HG03025 (cell line): Measurements from ENCODE around the gene KATNIP.
A peak's percentile ranks its signal among the peaks of the same experiment; 100 is the strongest.
"Not testable (repeated sequence)": the region's sequence is repeated elsewhere in the genome, so short reads cannot be mapped to it uniquely, and the experiment has no call there.

Source experiments
- ATAC-seq: cut with Tn5 transposase; IDR thresholded peaks from one replicate; pipeline ENCODE4 v1.9.1; 2021; ENCODE audit warnings: mild to moderate bottlenecking, moderate library complexity; ENCODE audit not compliant: unreplicated experiment, low FRiP score

Gene KATNIP

GRCh38 chr16:27531826-27532800 is 17.8 kb upstream of the KATNIP start:
- ATAC-seq, result no peak

DNA sequence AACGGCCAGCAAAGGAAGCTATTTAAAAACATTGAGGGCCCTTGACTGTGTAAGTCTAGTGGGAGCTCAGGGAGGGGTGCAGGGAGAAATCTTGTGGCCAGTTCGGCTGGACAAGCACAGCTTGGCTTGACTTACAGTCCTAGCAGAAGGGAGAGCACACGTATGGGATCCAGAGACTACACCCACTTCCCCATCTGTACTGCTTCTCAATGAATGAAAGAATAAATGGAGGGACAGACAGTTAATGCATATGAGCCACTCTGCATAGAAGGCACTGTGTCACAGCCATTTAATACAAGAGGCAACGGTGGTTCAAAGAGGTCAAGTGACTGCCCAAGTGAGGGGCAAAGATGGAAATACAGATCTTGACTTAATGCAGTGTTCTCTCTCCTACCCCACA is 15.7 kb upstream of the KATNIP start:
- ATAC-seq, result no peak

GRCh38 chr16:27538528-27538927 is 11.4 kb upstream of the KATNIP start:
- ATAC-seq, result no peak

DNA sequence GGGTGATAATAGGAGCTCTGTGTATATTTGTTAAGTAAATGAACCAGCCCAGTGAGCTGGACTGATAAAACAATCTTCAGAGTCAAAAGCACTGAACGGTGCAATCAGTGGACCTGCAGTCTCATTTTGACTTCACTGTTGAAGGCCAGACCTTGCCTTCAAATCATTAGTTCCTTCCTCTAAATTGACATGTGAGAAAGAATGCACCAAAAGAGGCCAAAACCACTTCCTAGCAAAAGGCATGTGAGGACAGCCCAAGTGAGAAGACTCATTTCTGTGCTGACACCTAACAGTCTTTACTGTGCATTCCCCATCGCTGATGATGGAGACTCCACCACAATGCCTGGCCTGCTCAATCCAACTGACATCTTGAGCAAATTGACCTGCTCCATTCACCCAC is 10.8 kb upstream of the KATNIP start:
- no peak for ATAC-seq

- no peak for ATAC-seq
Observed at GRCh38 chr16:27539636-27540035, 10.3 kb upstream of the KATNIP start.

GRCh38 chr16:27543801-27544200 is 6.1 kb upstream of the KATNIP start:
- no peak for ATAC-seq

DNA sequence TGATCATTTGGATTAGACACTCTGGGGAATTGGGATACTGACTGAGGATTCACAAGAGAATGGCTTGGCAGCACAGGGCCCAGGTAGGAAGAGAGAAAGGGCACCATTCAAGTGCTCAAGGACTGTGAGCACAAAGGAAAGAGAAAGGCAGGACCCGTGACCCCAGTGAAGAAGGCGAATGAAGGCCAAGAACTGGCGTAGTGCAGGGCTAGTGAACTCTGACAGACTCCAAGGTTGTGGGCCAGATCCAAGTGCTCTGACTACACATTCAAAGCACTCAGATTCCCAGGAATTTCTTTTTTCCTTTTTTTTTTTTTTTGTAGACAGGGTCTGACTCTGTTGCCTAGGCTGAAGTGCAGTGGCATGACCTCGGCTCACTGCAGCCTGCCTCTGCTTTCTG is 5.3 kb upstream of the KATNIP start:
- ATAC-seq, result no peak

DNA sequence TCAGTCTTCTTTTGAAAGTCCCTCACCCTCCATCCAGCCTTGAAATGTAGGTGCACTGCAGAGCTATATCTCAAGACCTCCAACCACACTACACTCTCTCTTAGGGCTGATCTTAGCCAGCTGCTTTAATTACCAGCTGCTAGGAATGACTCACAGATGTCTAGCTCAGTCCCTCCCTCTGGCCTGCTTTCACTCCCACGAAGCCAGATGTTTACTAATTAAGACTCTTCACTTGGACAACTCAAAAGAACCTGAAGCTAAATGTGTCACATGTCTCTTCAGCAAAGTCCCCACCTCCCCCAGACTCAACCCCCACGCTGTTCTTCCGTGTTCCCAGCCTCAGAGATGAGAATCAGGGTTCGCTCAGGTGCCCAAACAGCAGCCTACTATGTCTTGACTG is 2.8 kb upstream of the KATNIP start:
- no peak for ATAC-seq

GRCh38 chr16:27547851-27548250 is 2.1 kb upstream of the KATNIP start:
- no peak for ATAC-seq

DNA sequence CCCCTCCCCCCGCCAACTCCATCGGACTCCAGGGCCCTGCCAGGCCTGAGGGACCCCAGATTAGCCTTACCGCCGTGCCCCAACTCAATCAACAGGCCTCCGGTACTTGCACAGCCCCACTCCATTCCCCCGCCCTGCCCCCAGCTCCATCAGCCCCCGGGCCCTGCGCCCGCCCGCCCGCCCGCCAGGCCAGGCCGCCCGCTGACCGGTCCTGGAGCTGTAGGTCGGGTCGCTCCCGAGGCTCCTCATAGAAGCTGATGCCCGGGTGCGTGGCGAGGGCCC is 539 bp upstream of the KATNIP start:
- ATAC-seq, result peak; percentile 5

GRCh38 chr16:27550582-27550920 is 607 bp downstream of the KATNIP start:
- ATAC-seq, result no peak

DNA sequence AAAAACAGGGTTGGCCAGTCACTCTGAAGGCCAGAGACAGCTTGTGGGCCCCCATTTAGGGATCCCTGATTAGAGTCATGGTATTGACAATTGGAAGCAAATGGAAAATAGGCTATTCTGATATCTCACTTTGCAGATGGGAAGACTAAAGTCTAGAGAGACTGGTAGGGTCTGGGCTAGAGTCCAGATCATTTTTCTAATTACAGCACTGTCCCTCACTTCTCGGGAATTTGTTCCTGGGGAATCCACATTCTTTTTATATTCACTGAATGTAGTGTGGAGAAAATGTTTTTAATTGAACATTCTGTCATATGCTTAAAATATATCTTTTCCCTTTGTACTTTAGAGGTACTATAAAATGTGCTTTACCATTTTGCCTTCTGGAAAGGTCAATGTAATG is 1.1 kb downstream of the KATNIP start:
- no peak for ATAC-seq

DNA sequence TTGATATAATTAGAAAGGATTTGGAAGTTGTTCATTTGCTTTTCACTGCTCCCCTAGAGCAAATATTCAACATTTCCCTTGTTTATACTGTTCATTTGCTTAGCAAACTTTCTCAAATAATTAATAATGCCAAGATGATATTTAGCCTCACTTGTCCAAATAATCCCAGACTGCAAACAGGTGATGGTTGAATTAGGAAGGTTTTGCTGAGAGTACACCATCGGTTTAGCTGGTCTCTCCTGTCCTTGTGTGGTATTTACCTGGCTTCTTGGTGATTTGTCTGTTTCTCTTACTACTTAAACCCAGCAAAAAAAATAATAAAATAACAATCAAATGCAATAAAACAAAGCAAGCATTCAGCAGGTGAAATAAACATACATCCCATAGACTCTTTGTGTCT is 6.5 kb downstream of the KATNIP start:
- no peak for ATAC-seq

GRCh38 chr16:27558434-27558833 is 8.5 kb downstream of the KATNIP start:
- no peak for ATAC-seq

- ATAC-seq, result no peak
Observed at GRCh38 chr16:27558932-27559331, 9.0 kb downstream of the KATNIP start.

- ATAC-seq, result no peak
Observed at GRCh38 chr16:27561216-27561615, 11.3 kb downstream of the KATNIP start.

GRCh38 chr16:27564224-27564623 is 14.3 kb downstream of the KATNIP start:
- ATAC-seq, result no peak

- no peak for ATAC-seq
Observed at GRCh38 chr16:27566417-27566816, 16.5 kb downstream of the KATNIP start.

GRCh38 chr16:27568077-27568476 is 18.1 kb downstream of the KATNIP start:
- no peak for ATAC-seq

- ATAC-seq, result not testable (repeated sequence)
Observed at GRCh38 chr16:27570986-27571385, 21.0 kb downstream of the KATNIP start.

DNA sequence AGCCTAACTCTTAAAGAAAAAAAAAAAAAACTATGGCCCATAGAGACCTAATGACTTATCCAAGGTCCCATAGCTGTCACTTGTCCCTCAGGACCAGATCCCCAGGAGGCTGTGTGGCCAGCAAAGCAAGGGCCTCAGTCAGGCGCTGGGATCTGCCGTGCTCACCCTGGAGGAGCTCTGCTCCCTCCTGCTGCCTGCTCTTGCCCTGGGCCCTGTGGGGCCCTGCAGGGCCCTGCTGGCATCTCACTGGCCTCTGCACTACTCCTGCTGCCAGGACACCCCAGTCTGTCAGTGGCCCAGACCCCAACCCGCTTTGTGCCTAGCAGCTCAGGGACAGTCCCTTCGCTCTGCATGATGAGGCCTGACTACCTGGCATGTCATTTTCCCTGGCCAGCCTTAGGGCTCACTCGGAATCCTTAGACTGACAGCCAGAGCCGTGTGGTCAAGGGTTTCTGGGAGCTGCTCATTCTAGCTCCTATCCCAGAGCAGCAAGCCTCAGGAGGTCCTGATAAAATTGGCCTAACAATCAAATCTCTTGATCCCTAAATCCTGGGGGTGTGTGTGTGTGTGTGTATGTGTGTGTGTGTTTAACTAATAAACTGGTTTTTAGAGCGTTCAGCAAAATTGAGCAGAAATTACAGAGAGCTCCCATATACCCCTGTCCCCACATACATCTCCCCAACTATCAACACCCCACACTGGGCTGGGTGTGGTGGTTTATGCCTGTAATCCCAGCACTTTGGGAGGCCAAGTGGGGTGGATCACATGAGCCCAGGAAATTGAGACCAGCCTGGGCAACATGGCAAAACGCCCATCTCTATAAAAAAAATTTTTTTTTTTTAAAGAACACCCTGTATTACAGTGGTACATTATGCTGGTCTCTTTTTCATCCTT is 21.7 kb downstream of the KATNIP start:
- ATAC-seq, result no peak

- no peak for ATAC-seq
Observed at GRCh38 chr16:27572711-27573110, 22.8 kb downstream of the KATNIP start.
